ENCODE data around the gene DYNLRB1.

The DYNLRB1 gene

DNA sequence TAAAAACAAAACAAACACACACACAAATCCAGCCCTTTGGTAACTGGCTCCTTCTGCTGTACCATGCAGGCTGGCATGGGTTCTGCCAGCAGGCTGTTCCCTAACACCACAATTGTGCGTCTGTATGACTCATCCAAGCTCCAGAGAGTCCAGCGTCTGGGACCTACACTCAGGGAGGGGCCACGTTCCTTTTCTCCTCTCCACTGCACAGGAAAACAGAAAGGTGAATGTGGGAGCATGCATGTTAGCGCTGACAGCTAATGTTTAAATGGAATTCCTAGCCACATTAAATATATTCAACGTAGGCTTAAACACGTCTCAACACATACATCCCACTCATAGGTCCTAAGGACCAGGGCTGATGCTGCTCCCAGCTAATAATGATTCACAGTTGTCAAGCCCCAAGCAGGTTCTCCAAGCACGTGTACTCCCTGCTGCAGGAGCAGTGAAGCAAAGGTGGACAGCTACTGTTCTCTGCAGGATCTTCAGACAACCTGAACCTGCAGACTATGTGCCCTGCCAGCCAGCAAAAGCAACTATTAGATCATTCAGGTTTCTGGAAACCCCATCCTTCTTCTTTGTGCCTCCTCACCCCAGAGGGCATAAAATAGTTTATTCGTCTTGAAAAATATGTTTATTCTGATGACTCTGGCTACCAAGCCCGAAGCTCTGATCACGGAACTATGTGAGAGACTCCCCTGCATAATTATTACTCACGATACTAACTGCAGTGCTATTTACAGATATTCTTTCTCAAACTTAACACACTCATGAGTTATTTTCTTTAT, 63.2 kb downstream of the DYNLRB1 start:
- DNase-seq (ENCODE audit: low read depth in 2 of 2) = no peak

GRCh38 chr20:34579979-34580940, 64.0 kb downstream of the DYNLRB1 start:
- no peak for DNase-seq (ENCODE audit: low read depth in 2 of 2)

DNA sequence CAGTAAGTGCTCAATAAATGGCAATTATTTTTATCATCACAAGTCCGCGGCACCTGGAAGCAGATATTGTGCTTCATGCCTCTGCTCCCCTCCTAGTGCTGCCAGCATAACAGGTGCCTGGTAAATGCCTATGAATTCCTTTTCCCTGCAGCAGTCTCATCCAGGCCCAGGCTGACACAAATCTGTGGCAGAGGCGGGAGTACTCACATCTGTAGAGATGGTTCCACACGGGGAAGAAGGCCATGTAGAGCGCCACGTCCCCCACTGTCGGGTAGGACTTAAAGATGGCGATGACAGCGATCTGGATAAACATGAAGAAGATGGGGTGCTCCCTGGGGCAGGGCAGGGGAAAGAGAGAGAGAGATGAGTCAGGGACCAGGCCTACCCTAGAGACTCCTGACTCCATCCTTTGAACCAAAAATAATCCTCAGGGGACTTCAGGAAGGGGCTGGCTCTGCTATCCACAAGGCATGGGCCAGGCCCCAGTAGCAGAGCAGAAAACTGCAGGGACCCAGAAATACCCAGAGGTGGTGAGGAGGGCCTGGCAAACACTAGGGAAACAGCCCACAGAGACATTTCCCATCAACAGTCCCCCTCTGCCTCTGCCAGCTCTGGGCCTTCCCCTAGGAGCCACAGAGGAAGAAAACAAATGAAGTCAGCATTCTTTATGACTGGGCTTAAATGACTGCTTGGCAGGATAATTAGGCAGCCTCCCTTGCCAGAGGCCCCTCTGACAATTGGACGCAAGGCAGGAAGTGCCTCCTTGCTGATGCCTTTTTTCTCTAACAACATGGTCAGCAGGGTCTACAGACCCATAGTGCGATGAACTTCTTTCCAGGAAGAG, 65.3 kb downstream of the DYNLRB1 start:
- DNase-seq (ENCODE audit: low read depth in 2 of 2) = no peak

DNA sequence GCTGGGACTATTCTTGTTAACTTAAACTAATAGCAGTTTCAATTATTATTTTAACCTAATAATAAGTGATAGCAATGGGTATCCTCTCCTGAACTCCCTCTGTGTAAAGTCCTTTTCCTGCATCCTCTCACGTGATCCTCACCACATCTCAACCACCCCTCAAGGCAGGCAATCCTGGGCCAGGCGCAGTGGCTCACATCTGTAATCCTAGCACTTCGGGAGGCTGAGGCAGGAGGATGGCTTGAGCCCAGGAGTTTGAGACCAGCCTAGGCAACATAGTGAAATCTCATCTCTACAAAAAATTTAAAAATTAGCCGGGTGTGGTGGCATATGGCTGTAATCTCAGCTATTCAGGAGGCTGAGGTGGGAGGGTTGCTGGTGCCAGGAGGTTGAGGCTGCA, 66.0 kb downstream of the DYNLRB1 start:
- DNase-seq (ENCODE audit: low read depth in 2 of 2) = no peak

- DNase-seq (ENCODE audit: low read depth in 2 of 2) = no peak
Measured at GRCh38 chr20:34582911-34583310, 66.7 kb downstream of the DYNLRB1 start.

- no peak for DNase-seq (ENCODE audit: low read depth in 2 of 2)
Measured at GRCh38 chr20:34583544-34583943, 67.3 kb downstream of the DYNLRB1 start.

DNA sequence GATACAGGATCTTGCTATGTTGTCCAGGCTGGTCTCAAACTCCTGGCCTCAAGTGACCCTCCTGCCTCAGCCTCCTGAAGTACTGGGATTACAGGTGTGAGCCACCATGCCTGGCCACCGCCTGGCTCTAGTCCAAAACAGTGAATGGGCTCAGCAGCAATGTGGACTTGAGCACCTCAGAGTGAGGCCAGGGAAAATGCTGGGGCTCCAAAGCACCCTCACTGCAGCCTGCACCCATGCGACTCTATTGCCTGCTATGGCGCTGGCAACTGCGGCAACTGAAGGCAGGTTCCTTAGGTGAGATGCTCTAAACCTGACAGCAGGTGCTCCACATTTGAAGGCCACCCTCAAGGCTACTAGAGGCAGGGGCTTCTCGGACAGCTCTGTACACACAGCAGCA, 68.8 kb downstream of the DYNLRB1 start:
- DNase-seq (ENCODE audit: low read depth in 2 of 2) = no peak

DNA sequence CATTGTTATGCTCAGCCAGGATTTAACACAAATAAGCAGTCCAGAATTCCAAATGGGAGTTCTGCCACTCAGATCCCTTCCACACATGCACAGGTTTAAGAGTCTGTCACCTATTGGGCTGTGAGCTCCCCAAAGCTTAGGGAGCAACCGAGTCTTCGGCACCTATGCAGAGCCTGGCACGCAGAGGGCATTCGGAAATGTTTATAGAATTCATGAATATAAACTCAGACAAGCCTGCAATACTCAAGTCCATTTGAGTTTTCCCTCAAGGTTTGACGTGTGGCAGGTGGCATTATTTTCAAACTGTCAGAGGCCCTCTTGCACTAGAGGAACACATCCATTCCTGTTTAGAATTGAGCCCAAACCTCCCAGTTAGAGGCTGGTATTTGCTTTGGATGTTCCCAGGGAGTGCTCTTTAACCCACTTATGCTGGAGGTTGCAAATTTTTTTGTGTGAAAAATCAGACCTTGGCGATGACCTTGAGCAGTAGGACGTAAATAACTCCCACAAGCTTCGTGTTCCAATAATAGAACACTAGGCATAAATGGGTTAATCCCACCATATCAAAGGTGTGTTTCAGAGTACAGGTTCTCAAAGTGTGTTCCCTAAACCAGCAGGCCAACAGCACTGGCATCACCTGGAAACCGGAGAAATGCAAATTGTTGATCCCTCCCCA, 70.4 kb downstream of the DYNLRB1 start:
- no peak for DNase-seq (ENCODE audit: low read depth in 2 of 2)
